Thyroid gland (tissue), 4 donors: Measurements from ENCODE around the gene WNT7A.

Source experiments
- CTCF ChIP-seq, 6 experiments: fragments of 200-600 bp in 3 of 6; fragments of 450-650 bp in 3 of 6; sonication (generic) in 3 of 6; IDR thresholded peaks; one replicate each; pipeline ENCODE4 v1.5.1; 2016 to 2019; ENCODE audit warnings: antibody characterized with exemption in 6 of 6, mild to moderate bottlenecking in 2 of 6, inconsistent platforms in 1 of 6, moderate library complexity in 1 of 6
- POLR2A ChIP-seq, 2 donors: fragments of 450-650 bp; IDR thresholded peaks; one replicate each; pipeline ENCODE4 v1.6.1; 2017; ENCODE audit warnings: antibody characterized with exemption in 2 of 2, mild to moderate bottlenecking in 2 of 2, moderate library complexity in 1 of 2

DNA sequence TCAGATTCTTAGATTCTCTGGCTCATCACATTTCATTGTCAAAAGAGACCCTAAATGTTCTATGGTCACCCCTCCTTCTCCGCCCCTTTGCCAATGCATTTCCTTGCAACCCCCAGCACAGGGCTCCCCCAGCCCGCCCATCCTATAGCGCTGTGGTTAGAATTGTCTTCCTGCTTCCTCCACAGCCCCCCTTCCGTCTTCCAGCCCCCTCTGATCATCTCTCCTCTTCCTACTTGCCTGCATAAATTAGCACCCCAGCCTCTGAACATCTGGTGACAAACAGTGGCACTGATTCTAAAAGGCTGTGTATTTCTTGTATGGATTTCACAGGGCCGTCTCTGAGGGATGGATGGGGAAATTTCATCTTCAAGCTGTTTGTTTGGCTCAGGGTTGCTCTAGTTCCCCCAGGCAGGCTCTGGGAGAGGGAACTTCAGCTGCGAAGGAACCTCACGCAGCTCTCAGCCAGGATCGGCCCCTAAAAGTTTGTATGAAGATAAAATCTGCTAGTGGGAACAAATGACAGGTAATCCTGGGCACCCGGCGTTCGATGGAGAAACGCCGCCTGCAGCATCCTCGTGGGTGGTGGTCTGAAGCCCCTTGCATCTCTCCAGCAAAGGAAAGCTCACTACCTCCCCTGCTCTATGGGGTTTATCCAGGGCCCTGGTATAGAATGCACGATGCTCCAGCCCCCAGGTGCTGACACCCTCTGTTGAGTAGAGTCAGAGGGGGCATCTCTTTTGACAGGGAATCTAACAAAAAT lies 83.0 kb downstream of the WNT7A start:
- no peak for TF ChIP-seq CTCF (IDR thresholded peaks at IDR 0.05)
- TF ChIP-seq POLR2A (IDR thresholded peaks at IDR 0.05) = no peak
